Measurements from ENCODE around the gene COL12A1.

GRCh38 chr6:75084018-75084417, 121.8 kb downstream of the COL12A1 start:
- TF ChIP-seq YY1 (IDR thresholded peaks at IDR 0.05; ENCODE audit: insufficient read depth, insufficient read length) (no peak), ZNF274 (IDR thresholded peaks at IDR 0.05; ENCODE audit: low read depth, low read length) (no peak), SUZ12 (IDR thresholded peaks at IDR 0.05; ENCODE audit: extremely low read depth, insufficient read depth, insufficient read length) (no peak)
